Measurements from ENCODE around the gene GNA12. TPM values are rescaled to one million over a fixed set of nuclear protein-coding genes. Genes with fewer than 3 reads are reported as not detected.
A peak's percentile ranks its signal among the peaks of the same experiment; 100 is the strongest.

GNA12 gene
- total RNA-seq, 1 donor from 2014 or later = 12.1 TPM

DNA sequence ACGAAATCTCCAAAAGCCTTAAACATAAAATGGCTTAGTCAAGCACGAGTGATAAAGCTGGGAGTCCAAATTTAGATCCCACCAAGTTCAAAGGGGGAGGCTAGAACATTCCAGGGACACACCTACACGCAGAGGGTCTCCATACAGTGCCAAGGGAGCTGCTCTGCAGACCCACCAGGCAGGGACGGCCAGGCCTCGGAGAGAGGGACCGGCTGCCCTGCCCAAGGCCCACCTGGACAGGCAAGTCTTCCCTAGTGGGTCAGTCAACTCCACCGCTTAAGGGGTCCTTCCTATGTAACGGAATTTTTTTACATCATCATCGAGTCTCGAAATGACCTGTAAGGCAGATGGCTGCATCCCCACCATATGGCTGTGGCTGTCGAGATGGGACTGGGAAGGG is 127.6 kb downstream of the GNA12 start:
- H3K27me3 ChIP-seq (ENCODE audit: control insufficient read depth, insufficient read depth, low read length) = no peaks in the 10 kb centered on the region
- FAIRE-seq (no peak), DNase-seq (ENCODE audit: low read depth) (no peak)
- H3K36me3 ChIP-seq (ENCODE audit: control insufficient read depth, insufficient read depth, low read length) = peaks cover 3% of the 10 kb centered on the region
- no peak overlapping the region for H3K4me3 ChIP-seq (ENCODE audit: low read depth, low read length)
- TF ChIP-seq, protein P1, sequence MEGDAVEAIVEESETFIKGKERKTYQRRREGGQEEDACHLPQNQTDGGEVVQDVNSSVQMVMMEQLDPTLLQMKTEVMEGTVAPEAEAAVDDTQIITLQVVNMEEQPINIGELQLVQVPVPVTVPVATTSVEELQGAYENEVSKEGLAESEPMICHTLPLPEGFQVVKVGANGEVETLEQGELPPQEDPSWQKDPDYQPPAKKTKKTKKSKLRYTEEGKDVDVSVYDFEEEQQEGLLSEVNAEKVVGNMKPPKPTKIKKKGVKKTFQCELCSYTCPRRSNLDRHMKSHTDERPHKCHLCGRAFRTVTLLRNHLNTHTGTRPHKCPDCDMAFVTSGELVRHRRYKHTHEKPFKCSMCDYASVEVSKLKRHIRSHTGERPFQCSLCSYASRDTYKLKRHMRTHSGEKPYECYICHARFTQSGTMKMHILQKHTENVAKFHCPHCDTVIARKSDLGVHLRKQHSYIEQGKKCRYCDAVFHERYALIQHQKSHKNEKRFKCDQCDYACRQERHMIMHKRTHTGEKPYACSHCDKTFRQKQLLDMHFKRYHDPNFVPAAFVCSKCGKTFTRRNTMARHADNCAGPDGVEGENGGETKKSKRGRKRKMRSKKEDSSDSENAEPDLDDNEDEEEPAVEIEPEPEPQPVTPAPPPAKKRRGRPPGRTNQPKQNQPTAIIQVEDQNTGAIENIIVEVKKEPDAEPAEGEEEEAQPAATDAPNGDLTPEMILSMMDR (IDR thresholded peaks at IDR 0.05; ENCODE audit: insufficient read depth, low read length, severe bottlenecking) = no peak

DNA sequence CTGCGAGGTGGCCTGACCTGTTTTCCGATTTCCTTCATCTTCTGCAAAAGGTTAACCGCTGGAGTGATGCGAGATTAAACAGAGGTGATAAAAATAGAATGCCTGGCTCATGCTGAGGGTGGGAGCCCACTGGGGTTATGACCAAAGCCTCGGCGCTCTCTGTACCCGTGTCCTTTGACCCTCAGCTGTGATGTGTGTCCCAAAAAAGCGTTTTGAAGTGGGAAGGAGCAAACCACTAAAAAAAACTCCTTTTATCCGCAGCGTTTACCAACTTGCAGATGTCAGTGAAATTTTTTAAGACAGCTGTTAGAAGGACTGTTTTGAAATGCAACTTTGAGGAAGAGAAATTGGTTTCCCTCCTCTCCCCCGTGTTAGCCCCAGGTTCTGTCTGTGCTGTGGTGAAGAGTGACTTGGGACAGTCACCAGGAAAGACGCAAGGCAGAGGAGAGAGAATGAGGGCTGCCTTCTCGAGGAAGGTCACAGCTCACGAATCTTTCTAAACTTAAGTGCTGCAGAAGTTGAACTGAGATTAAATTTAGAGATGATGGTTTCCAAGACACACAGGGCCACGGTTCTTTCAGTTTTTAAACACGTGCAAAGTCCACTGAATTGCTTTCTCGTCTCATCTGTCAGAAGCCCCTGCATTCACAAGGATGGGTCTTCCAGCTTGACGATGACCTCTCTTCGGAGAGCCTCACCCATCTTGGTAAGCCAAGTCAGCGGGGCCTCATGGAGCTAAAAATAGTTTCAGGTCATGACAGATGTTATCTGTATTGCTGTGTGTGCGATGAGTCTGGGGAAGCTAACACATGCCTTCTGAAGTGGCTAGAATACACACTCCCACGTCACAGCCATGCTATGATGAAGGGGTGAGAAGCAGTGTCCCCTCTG is 128.5 kb downstream of the GNA12 start:
- FAIRE-seq = no peak
- TF ChIP-seq, protein P1 (IDR thresholded peaks at IDR 0.05; ENCODE audit: insufficient read depth, low read length, severe bottlenecking) = no peak
- Histone ChIP-seq H3K27me3 (ENCODE audit: control insufficient read depth, insufficient read depth, low read length) (no peaks in the 10 kb centered on the region), H3K4me3 (ENCODE audit: low read depth, low read length) (no peak overlapping the region), H3K36me3 (ENCODE audit: control insufficient read depth, insufficient read depth, low read length) (no peaks in the 10 kb centered on the region)
- DNase-seq (ENCODE audit: low read depth) = no peak

DNA sequence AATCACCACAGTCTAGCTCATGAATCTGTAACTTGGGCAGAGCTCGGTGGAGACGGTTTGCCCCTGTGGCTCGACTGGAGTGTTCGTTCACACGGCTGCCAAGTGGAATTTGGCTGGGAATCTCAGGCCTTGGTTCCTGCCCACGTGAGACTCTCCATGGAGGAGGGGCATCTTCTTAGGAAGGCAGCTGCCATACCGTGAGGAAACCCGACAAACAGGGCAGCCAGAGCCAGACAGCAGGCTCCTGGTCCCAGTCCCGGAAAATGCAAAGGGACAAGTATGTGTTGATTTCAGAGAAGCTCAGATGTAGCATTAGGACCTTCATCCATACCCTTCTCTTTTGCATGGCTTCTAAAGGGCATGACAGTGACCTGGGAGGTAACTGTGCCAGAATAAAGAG is 129.5 kb downstream of the GNA12 start:
- Histone ChIP-seq H3K36me3 (ENCODE audit: control insufficient read depth, insufficient read depth, low read length) (no peaks in the 10 kb centered on the region), H3K27me3 (ENCODE audit: control insufficient read depth, insufficient read depth, low read length) (no peaks in the 10 kb centered on the region), H3K4me3 (ENCODE audit: low read depth, low read length) (no peak overlapping the region)
- DNase-seq (ENCODE audit: low read depth) (no peak), FAIRE-seq (peak; percentile 28)
- TF ChIP-seq, protein P1 (IDR thresholded peaks at IDR 0.05; ENCODE audit: insufficient read depth, low read length, severe bottlenecking) = no peak

DNA sequence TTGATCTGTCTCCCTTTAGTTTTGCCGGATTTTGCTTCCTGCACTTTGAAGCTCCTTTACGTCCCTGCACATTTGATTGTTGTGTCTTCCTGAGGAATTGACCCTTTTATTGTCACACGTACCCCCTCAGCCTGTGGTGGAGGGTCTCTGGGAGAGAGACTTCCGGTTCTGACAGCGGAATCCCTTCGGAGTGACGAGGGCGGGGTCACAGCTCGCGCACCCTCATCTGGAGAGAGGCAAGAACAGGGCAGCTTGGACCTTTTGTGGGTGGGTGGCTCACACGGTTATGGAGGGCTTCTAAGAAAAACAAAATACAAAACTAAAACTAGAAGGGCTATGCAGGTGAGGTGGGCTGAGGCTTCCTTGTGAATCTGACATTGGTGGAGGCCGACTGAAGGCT is 130.1 kb downstream of the GNA12 start:
- H3K27me3 ChIP-seq (ENCODE audit: control insufficient read depth, insufficient read depth, low read length) = no peaks in the 10 kb centered on the region
- no peak overlapping the region for H3K4me3 ChIP-seq (ENCODE audit: low read depth, low read length)
- H3K36me3 ChIP-seq (ENCODE audit: control insufficient read depth, insufficient read depth, low read length) = no peaks in the 10 kb centered on the region
- TF ChIP-seq, protein P1 (IDR thresholded peaks at IDR 0.05; ENCODE audit: insufficient read depth, low read length, severe bottlenecking) = no peak
- DNase-seq (ENCODE audit: low read depth) (no peak), FAIRE-seq (no peak)

- FAIRE-seq = no peak
- TF ChIP-seq, protein P1 (IDR thresholded peaks at IDR 0.05; ENCODE audit: insufficient read depth, low read length, severe bottlenecking) = no peak
- no peak overlapping the region for H3K4me3 ChIP-seq (ENCODE audit: low read depth, low read length)
- H3K36me3 ChIP-seq (ENCODE audit: control insufficient read depth, insufficient read depth, low read length) = no peaks in the 10 kb centered on the region
- DNase-seq (ENCODE audit: low read depth) = no peak
- H3K27me3 ChIP-seq (ENCODE audit: control insufficient read depth, insufficient read depth, low read length) = no peaks in the 10 kb centered on the region
Measured at GRCh38 chr7:2713370-2713769, 130.7 kb downstream of the GNA12 start.
